Stimulated activated CD4-positive, alpha-beta T cell treated with anti-CD3 and anti-CD28 coated beads, Interleukin-2, amount 100 ng/mL, for 24 hours (primary cell): ENCODE data around the gene ADRA2B.
"Not testable (repeated sequence)": the region's sequence is repeated elsewhere in the genome, so short reads cannot be mapped to it uniquely, and the experiment has no call there.

Experiments
- DNase-seq, 2 donors: peaks; one replicate each; pipeline ENCODE4 v3.0.0-alpha.2; 2020

The ADRA2B gene

GRCh38 chr2:96085541-96086355, 30.6 kb downstream of the ADRA2B start:
- DNase-seq, result no peak

- not testable (repeated sequence) for DNase-seq
Observed at GRCh38 chr2:96084858-96085518, 31.4 kb downstream of the ADRA2B start.

- no peak for DNase-seq
Observed at GRCh38 chr2:96083989-96084857, 32.1 kb downstream of the ADRA2B start.

GRCh38 chr2:96083064-96083939, 33.1 kb downstream of the ADRA2B start:
- DNase-seq, result no peak

- DNase-seq, result no peak
Observed at GRCh38 chr2:96082211-96083063, 33.9 kb downstream of the ADRA2B start.

- no peak for DNase-seq
Observed at GRCh38 chr2:96081042-96081441, 35.3 kb downstream of the ADRA2B start.

- no peak for DNase-seq
Observed at GRCh38 chr2:96075199-96075771, 41.1 kb downstream of the ADRA2B start.

- DNase-seq, result no peak
Observed at GRCh38 chr2:96074156-96074555, 42.2 kb downstream of the ADRA2B start.

GRCh38 chr2:96073170-96073775, 43.1 kb downstream of the ADRA2B start:
- DNase-seq, result no peak

- DNase-seq, result no peak
Observed at GRCh38 chr2:96072746-96073145, 43.6 kb downstream of the ADRA2B start.

GRCh38 chr2:96071977-96072491, 44.3 kb downstream of the ADRA2B start:
- not testable (repeated sequence) for DNase-seq

GRCh38 chr2:96071087-96071976, 45.0 kb downstream of the ADRA2B start:
- DNase-seq, result not testable (repeated sequence)

- DNase-seq, result not testable (repeated sequence)
Observed at GRCh38 chr2:96070351-96070750, 46.0 kb downstream of the ADRA2B start.

- DNase-seq, result not testable (repeated sequence)
Observed at GRCh38 chr2:96069878-96070277, 46.5 kb downstream of the ADRA2B start.

GRCh38 chr2:96067902-96068581, 48.3 kb downstream of the ADRA2B start:
- DNase-seq, result not testable (repeated sequence)

GRCh38 chr2:96067098-96067660, 49.2 kb downstream of the ADRA2B start:
- not testable (repeated sequence) for DNase-seq

- not testable (repeated sequence) for DNase-seq
Observed at GRCh38 chr2:96066511-96066910, 49.9 kb downstream of the ADRA2B start.

GRCh38 chr2:96065954-96066353, 50.4 kb downstream of the ADRA2B start:
- not testable (repeated sequence) for DNase-seq
